Globus pallidus (tissue), 1 donor: Measurements from ENCODE around the gene TGFB3.

Experiments used
- DNase-seq: peaks from one replicate; pipeline ENCODE4 v3.0.0-alpha.2; 2015; ENCODE audit warnings: low spot score

Gene TGFB3

DNA sequence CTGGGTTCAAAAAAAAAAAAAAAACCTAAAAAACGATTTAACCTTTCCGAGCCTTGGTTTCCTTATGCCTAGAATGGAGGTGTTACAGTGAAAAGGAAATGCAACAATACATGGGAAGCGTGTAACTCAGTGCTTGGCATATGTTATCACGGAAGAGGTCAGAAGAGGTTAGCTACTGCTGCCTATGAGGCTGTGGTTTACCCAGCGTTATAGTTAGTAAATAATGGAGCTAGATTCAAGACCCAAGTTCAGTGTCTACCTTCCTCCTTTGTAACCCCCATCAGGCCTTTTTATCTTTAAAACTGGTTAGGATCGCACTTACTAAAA is 4.6 kb upstream of the TGFB3 start:
- no peak for DNase-seq

DNA sequence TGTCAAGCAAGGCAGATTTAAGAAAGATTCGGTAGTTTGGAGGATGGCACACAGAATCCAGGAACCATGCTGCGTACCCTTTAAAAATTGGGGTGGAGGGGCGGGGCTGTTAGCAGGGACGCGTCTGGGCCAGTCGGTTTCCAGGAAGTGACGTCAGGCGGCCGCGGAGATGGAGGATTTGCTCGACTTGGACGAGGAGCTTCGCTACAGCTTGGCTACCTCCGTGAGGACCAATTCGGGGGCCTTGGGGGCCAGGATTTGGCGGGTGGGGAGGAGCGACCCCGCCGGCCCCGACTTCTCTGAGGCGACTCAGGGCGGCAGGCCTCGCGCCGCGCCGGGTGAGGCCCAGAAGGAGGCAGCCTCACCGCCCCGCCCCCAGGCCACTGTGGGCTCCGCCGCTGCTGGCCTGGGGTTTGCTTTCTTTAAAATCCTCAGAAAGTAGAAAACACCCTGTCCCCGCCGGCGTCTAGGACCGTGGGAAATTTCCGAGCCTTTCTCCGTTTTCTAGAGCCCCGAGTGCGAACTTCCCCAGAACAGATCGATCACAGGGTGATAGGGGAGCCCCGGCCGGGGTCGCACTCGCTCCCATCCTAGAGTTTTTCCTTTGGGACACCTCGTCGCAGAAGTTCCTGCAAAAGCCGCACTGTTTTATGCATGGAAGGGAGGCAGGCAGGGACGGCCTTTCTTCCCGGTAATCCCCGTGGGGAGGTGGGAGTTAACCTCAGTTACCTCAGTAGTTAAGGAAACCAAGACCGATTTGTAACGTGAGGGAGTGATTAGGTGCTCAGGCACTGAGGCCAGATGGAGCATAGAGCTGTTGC is 4.0 kb upstream of the TGFB3 start, which contains the start of gene IFT43:
IFT43 (plus strand) TSS at position 146 of the 821 bp plus-strand sequence; CDS start at position 170, 24 bp downstream.
- peak; percentile 87 for DNase-seq

GRCh38 chr14:75984674-75985073 is 2.9 kb upstream of the TGFB3 start:
- no peak for DNase-seq

GRCh38 chr14:75983019-75983358 is 1.2 kb upstream of the TGFB3 start:
- no peak for DNase-seq

DNA sequence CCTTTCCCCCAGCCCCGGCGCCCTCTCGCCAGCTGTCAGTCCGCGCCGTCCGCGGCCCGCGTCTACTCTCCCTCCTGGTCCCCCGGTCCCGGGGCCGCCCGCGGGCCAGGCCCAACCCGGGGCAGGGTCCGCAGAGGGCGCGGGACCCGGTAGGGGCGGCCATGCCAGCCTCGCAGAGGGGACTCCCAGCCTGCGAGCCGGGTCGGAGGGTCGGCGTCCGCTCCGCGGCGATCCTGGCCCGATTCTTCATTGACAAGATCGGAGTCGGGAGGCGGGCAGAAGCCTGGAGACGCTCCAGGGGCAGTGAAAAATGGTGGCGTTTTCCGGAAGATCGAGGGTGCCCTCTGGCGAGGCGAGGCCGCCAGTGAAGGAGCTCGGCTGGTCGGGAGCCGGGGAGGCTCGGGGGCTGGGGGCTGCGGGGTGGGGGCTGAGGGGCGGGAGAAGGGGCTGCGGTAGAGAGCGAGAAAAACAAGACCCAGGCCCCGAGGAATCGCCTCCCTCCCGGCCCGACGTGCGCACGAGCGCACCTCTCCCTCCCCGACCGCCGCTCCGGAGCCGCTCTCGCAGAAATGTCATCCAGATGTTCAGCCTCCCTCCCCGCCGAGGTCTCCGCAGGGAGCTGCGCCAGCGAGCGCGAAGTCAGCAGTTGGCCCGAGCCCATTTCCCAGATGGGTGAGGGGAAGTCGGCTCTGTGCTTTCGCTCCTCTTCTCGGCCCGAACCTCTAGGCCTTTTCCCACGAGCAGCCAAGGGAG is 647 bp upstream of the TGFB3 start:
- DNase-seq = peak; percentile 88

DNA sequence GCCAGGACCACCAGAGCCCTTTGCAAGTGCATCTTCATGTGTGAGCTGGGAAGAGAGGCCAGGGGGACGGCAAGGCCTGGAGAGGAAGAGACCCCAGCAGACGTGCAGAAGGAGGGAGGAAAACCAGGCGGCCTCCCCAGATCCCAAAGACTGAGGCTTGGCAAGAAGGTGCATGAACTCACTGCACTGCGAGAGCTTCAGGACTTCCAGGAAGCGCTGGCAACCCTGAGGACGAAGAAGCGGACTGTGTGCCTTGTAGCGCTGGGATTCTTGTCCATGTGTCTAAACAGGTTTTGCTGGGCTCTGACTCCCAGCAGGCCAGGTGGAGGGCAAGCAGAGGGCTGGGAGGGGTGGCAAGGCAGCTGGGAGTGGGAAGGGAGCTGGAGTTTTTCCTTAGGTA is 939 bp downstream of the TGFB3 start:
- DNase-seq = no peak

GRCh38 chr14:75979648-75980565 is 1.9 kb downstream of the TGFB3 start:
- DNase-seq = peak; percentile 45

- DNase-seq = peak; percentile 49
Measured at GRCh38 chr14:75979071-75979571, 2.7 kb downstream of the TGFB3 start.

- no peak for DNase-seq
Measured at GRCh38 chr14:75978249-75978731, 3.5 kb downstream of the TGFB3 start.

- no peak for DNase-seq
Measured at GRCh38 chr14:75977582-75977943, 4.2 kb downstream of the TGFB3 start.

GRCh38 chr14:75976826-75977581 is 4.8 kb downstream of the TGFB3 start:
- no peak for DNase-seq

- DNase-seq = no peak
Measured at GRCh38 chr14:75972801-75973421, 8.9 kb downstream of the TGFB3 start.

DNA sequence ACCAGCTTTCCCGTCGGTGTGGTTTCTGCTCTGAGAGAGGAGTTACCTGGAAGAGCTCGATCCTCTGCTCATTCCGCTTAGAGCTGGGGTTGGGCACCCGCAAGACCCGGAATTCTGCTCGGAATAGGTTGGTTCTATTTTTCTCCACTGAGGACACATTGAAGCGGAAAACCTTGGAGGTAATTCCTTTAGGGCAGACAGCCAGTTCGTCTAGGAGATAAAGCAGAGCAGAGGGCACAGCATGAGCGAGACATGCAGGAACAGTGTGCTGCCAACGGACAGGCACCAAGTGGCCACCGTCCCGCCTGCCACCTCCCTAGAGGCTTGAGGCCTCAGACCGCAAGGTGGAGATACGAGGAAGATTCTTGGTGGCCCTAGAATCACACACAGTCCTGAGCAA is 10.3 kb downstream of the TGFB3 start:
- DNase-seq = no peak

DNA sequence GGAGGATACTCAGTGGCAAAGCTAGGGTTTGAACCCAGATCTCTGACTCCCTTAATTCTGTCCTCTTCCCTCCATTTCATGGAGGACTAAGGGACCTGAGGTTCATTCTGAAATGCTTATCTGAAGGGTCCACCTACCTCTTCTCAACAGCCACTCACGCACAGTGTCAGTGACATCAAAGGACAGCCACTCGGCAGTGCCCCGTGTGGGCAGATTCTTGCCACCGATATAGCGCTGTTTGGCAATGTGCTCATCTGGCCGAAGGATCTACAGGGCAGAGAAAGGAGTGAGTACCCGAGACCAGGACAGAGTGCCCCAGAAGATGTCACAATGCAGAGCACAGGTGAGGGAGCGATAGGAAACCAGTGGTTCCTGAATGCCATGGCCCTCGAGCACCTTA is 10.8 kb downstream of the TGFB3 start:
- no peak for DNase-seq

DNA sequence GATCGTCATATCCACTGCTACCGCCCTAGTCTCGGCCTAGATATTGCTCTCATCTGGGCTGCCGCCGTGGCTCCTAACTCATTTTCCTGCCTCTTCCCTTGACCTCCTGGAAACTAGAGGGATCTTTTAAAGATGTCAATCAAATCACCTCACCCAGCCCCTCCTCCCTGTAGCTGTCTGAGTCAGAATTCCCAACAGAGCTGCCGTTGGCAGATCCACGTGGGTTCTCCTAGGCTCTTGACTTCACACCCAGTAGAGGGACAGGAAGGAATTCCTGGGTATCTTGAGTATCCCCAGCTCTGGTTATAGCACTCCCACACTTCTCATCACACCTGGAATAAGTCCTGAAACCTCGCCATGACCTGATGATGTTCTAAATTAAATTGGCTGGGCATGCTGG is 11.9 kb downstream of the TGFB3 start:
- DNase-seq = no peak

GRCh38 chr14:75969126-75969525 is 12.7 kb downstream of the TGFB3 start:
- DNase-seq = no peak

DNA sequence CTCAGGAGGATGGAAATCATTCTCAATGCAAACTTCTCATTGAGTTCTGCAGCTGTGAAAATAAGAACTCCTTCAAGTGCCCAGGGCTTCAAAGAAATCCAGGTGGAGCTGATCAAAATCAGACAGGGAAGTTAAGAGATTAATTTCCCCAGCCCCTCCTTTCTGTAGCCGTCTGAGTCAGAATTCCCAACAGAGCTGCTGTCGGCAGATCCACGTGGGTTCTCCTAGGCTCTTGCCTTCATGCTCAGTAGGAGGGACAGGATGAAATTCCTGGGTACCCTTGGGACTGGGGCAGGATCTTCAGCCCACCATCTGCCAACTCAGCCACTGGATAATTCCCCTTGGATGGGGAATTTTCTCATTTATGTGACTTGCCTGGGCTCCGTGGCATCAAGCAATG is 13.3 kb downstream of the TGFB3 start:
- no peak for DNase-seq

GRCh38 chr14:75967866-75968265 is 13.9 kb downstream of the TGFB3 start:
- no peak for DNase-seq

DNA sequence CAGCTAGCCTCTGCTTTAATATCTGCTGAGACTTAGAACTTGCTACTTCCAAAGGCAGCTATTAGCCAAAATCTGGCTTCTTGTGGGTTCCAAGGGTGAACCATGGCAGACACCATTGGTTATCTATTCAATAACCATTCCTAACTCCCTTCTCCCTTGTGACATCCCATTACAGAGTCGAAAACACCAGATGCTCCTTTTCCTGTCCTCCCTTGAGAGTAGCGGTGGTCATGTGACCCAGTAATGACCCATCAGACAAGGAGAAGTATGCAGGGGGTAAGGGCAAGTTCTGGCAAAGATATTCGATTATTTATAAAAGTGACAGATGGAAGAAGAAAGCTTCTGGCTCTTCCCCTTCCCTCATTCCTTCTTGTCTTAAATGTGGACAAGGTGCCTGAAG is 20.1 kb downstream of the TGFB3 start:
- DNase-seq = no peak

GRCh38 chr14:75960231-75960630 is 21.6 kb downstream of the TGFB3 start:
- DNase-seq = no peak

DNA sequence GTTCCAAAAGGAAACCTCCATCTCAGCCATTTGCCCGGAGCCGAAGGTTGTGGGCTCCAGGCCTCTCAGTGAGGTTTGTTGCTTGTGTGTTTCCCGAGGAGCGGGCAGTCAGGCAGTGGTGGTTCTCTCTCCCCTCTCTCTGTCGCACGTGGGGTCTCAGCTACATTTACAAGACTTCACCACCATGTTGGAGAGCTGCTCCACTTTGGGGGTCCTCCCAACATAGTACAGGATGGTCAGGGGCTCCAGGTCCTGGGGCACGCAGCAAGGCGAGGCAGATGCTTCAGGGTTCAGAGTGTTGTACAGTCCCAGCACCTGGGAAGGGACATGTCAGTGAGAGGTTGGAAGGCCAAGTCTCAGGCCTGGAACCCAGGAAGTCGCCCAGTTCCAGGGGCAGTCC is 22.8 kb downstream of the TGFB3 start:
- DNase-seq = no peak
